Measurements from ENCODE around the gene PPP2R3B.

DNA sequence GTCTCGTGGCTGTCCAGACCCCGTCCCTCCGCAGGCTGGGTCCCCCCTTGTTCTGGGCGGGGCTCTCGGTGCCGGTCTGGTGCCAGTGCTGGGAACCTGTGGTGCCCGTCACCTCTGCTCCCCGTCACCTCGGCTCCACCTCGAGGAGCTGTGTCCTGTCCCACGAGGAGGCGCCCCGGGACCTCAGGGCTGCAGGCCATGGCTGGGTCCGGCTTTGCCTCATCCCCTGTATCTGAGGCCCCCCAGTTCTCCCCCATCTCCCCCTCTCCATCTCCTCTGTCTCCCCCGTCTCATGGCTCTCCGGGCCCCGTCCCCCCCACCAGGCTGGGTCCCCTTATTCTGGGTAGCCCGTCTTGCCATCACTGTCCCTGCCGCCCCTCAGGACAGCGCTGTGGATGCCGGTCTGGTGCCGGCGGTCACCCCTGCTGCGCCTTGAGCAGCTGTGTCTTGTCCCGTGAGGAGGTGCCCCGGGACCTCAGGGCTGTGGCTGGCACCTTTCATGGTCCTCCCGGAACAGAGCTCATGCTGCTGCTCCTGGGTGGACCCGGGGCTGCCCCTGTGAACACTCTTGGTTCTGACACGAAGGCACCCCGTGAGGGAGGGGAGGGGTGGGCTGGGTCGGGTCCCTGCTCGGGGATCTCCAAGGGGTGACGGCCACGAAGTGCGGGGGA, 54.7 kb downstream of the PPP2R3B start:
- TF ChIP-seq, protein P1, sequence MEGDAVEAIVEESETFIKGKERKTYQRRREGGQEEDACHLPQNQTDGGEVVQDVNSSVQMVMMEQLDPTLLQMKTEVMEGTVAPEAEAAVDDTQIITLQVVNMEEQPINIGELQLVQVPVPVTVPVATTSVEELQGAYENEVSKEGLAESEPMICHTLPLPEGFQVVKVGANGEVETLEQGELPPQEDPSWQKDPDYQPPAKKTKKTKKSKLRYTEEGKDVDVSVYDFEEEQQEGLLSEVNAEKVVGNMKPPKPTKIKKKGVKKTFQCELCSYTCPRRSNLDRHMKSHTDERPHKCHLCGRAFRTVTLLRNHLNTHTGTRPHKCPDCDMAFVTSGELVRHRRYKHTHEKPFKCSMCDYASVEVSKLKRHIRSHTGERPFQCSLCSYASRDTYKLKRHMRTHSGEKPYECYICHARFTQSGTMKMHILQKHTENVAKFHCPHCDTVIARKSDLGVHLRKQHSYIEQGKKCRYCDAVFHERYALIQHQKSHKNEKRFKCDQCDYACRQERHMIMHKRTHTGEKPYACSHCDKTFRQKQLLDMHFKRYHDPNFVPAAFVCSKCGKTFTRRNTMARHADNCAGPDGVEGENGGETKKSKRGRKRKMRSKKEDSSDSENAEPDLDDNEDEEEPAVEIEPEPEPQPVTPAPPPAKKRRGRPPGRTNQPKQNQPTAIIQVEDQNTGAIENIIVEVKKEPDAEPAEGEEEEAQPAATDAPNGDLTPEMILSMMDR (IDR thresholded peaks at IDR 0.05; ENCODE audit: borderline replicate concordance, extremely low read depth, low read length, poor library complexity, severe bottlenecking) = no peak
- TF ChIP-seq EZH2 (IDR thresholded peaks at IDR 0.05; ENCODE audit: borderline replicate concordance, low read depth, low read length, severe bottlenecking) = no peak

Data from DND-41 (cell line).